K562 (cell line): Measurements from ENCODE around the gene SESN2.

Experiments
- MBD1 ChIP-seq: fragments of 250-450 bp; sonication (Bioruptor Pico); IDR thresholded peaks from 2 replicates; pipeline ENCODE4 v1.8.0; 2022; ENCODE audit warnings: inconsistent platforms
- MECOM ChIP-seq: fragments of 250-450 bp; sonication (Bioruptor Pico); IDR thresholded peaks from 2 replicates; pipeline ENCODE4 v1.8.0; 2022; ENCODE audit warnings: inconsistent platforms
- PCBP2 ChIP-seq: fragments of 200-400 bp; formaldehyde crosslinking; IDR thresholded peaks from 2 replicates; pipeline ENCODE4 v1.6.1; 2018; ENCODE audit warnings: low read length, low read depth, mild to moderate bottlenecking, moderate library complexity; ENCODE audit not compliant: poor library complexity, severe bottlenecking
- PHF21A ChIP-seq: fragments of 450-650 bp; IDR thresholded peaks from 2 replicates; pipeline ENCODE4 v1.6.1; 2017; ENCODE audit warnings: low read depth, borderline replicate concordance
- POLR2A ChIP-seq: fragments of 450-650 bp; conservative IDR thresholded peaks from 2 replicates; pipeline ENCODE4 v1.6.1; 2016
- RAD21 ChIP-seq, 2 experiments: fragments of 250-450 bp in 1 of 2; fragments of 450-650 bp in 1 of 2; sonication (Bioruptor Pico) in 1 of 2; formaldehyde crosslinking in 1 of 2; IDR thresholded peaks in 1 of 2; conservative IDR thresholded peaks in 1 of 2; 2 replicates each; pipeline versions ENCODE4 v1.4.0 to v1.8.0; 2020 to 2022; ENCODE audit warnings: mild to moderate bottlenecking in 2 of 2, moderate library complexity in 1 of 2
- SMARCC2 ChIP-seq: fragments of 450-650 bp; IDR thresholded peaks from 2 replicates; pipeline ENCODE4 v1.6.1; 2017; ENCODE audit warnings: antibody characterized with exemption, moderate library complexity, mild to moderate bottlenecking, low read depth
- ZNF395 ChIP-seq: fragments of 200-800 bp; sonication (Bioruptor generic); IDR thresholded peaks from 2 replicates; pipeline ENCODE4 v1.6.1; 2017; ENCODE audit warnings: missing genetic modification characterization, missing compliant biosample characterization
- TF ChIP-seq, protein P1 (sequence below): sonication (generic); formaldehyde crosslinking; IDR thresholded peaks from 2 replicates; pipeline ENCODE4 v1.8.1; 2023; ENCODE audit warnings: mild to moderate bottlenecking, missing genetic modification reagents

- TF ChIP-seq PCBP2: no peak
- no peak for TF ChIP-seq MECOM (CRISPR knock-in tag)
- TF ChIP-seq SMARCC2: no peak
- no peak for TF ChIP-seq POLR2A
- TF ChIP-seq, protein P1, sequence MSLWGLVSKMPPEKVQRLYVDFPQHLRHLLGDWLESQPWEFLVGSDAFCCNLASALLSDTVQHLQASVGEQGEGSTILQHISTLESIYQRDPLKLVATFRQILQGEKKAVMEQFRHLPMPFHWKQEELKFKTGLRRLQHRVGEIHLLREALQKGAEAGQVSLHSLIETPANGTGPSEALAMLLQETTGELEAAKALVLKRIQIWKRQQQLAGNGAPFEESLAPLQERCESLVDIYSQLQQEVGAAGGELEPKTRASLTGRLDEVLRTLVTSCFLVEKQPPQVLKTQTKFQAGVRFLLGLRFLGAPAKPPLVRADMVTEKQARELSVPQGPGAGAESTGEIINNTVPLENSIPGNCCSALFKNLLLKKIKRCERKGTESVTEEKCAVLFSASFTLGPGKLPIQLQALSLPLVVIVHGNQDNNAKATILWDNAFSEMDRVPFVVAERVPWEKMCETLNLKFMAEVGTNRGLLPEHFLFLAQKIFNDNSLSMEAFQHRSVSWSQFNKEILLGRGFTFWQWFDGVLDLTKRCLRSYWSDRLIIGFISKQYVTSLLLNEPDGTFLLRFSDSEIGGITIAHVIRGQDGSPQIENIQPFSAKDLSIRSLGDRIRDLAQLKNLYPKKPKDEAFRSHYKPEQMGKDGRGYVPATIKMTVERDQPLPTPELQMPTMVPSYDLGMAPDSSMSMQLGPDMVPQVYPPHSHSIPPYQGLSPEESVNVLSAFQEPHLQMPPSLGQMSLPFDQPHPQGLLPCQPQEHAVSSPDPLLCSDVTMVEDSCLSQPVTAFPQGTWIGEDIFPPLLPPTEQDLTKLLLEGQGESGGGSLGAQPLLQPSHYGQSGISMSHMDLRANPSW (CRISPR knock-in tag): no peak
- no peak for TF ChIP-seq ZNF395 (CRISPR knock-in tag)
- TF ChIP-seq RAD21 (CRISPR knock-in tag; conservative IDR thresholded peaks at IDR 0.05 in 1 of 2, IDR thresholded peaks at IDR 0.05 in 1 of 2): 0 out of 4 replicates have a peak, but pooled peaks of 1 of the 2 experiments have one; percentile 12
- TF ChIP-seq MBD1 (CRISPR knock-in tag): no peak
- no peak for TF ChIP-seq PHF21A
Measured at GRCh38 chr1:28256197-28256827, 3.0 kb upstream of the SESN2 start.
